HG03565 (cell line): ENCODE measurements around the gene C2orf78.
A peak's percentile ranks its signal among the peaks of the same experiment; 100 is the strongest.
"Not testable (repeated sequence)": the region's sequence is repeated elsewhere in the genome, so short reads cannot be mapped to it uniquely, and the experiment has no call there.

Experiments used
- ATAC-seq: cut with Tn5 transposase; IDR thresholded peaks from one replicate; pipeline ENCODE4 v1.9.1; 2021; ENCODE audit warnings: mild to moderate bottlenecking, moderate library complexity; ENCODE audit not compliant: unreplicated experiment

Gene C2orf78

GRCh38 chr2:73783883-73784282 lies at the start of gene C2orf78:
Gene C2orf78 (plus strand): TSS chr2:73784183. CDS start chr2:73784310, 127 bp downstream.
- not testable (repeated sequence) for ATAC-seq

GRCh38 chr2:73736378-73736777 lies 47.6 kb upstream of the C2orf78 start:
- ATAC-seq, result no peak

- peak; percentile 90 for ATAC-seq
Measured at GRCh38 chr2:73736855-73737779, 46.9 kb upstream of the C2orf78 start, which contains the start of gene TPRKB. Gene TPRKB (minus strand): TSS chr2:73737345. CDS start chr2:73734569, 2,776 bp downstream.

- ATAC-seq, result no peak
Measured at GRCh38 chr2:73739101-73739500, 44.9 kb upstream of the C2orf78 start.

DNA sequence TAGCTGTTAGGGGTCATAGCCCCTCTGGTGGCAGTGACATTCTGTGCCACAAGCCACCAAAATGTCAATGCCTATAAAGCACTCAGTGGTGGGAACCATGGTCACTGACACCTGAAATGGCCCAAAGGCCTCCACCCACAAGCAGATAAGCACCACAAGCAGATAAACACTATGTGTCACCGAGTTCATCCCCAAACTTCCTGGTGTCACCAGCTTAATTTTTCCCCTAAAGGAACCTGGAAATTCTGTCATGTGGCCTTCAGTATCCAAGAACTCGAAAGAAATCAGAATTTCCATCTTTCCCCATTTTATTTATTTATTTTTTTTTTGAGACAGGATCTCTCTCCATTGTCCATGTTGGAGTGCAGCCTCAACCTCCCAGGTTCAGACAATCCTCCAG lies 43.2 kb upstream of the C2orf78 start:
- no peak for ATAC-seq

- no peak for ATAC-seq
Measured at GRCh38 chr2:73746015-73746876, 37.7 kb upstream of the C2orf78 start.

DNA sequence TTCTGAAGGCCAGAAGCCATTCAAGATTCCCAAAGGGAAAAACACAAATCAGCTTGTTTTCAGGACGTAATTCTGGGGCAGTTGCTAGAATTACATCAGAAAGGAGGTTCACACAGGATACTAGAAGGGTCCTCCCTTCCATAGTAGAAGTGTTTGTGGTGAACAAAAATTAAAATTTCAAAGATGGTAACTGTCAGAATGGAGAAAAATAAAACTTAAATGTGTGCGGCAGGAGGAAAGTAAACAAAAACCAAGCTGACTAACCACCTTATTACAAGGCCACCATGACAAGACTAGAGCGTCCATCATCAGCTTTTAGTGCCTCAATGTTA lies 37.1 kb upstream of the C2orf78 start:
- ATAC-seq, result no peak

DNA sequence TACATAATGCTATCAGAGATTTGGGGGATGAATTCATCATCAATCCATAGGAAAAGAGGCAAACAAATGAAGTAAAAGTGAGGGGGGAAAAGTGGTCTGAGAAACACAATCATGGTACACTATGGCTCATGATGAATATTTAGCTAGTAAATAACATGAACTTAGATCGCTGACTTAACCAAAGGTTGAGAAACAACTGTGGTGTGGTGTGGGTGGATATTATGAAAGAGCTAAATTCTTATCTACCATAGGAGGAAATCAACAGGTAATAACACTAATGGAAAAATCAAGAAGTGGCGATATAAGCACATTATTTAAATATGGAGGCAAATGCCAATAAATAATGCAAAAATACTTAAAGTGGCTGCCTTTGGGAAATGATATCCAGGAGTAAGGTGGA lies 34.7 kb upstream of the C2orf78 start:
- ATAC-seq, result no peak

- not testable (repeated sequence) for ATAC-seq
Measured at GRCh38 chr2:73754332-73754731, 29.7 kb upstream of the C2orf78 start.

DNA sequence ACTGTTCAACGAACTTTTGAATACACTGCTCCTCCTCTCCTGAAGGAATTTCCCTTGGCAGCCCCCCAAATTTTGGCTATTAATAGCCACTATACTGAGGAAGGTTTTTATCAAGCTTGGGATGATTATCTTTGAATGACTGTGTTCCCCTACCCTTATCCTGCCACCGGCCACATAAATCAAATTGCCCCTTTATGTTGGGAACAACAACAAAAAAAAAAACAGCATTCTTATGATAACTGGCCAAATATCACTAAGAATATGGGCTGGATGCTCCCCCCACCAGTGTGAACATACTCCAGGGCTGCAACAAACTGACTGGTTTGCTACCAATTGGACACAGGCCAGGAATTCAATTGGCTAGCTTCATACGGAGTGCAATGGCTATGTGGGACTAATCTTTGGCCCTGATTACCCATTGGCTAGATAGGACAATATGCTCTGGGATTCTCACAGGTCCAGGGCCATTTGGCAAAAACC lies 24.7 kb upstream of the C2orf78 start:
- ATAC-seq, result no peak

DNA sequence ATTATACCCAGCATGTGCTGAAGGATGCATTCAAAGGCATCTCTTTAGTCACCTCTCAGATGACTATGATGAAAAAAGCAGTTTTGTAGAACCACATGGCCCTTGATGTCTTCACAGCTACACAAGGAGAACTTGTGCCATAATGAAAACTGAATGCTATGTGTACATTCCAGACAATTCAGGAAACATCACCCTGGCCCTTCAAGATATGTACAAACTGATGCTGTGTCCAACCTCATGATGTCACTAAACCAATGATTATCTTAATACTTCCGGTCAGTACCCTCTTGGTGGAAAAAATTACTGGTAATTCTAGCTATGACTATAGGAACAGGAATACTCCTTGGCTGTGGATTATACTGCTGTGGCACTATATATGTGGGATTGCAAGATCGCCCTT lies 24.1 kb upstream of the C2orf78 start:
- no peak for ATAC-seq

DNA sequence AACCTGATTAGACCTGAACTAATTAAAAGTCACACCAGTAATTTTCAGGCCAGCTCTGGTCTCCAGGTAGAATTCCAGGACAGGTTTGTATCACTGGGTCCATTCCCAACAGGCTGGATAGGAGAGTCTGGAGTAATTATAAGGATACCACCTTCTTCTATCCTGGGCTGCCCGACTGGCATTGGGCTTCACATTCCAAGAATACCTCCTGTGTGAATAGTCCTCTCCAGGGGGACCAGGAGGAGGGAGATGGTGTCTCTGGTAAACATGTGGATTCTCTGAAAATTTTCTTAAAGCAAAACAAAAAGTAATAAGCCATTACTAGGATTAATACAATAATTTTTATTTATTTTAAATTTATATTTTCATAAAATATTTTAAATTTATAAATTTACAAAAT lies 21.4 kb upstream of the C2orf78 start:
- no peak for ATAC-seq

DNA sequence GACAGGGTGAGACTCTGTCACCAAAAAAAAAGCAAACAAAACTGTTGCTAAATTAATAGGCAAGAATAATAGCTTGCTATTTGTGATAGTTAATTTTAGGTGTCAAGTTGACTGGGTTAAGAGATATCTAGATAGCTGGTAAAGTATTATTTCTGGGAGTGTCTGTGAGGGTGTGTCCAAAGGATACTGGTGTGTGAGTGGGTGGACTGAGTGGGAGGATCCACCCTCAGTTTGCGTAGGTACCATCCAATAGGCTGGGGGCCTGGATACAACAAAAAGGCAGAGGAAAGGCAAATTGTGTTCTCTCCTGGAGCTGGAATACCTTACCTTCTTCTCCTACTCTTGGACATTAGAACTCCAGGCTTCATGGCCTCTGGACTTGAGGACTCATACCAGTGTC lies 19.0 kb upstream of the C2orf78 start:
- no peak for ATAC-seq

DNA sequence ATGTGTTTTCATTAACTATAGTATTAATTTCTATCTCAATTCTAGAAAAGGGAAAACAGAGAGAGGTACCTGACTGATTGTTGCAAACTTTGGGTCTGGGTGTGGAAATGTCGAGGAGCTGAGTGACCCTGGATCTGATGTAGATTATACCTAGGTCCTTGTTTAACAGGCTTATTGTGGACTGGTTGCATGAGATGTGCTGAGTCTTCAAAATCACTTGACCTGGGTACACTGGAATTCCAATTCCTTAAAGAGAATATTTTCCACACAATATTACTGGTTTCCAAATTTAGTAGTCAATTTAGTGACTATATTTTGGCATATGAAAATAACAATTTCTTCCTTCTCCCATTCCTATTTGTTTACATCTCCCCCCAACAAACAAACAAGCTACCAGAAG lies 17.6 kb upstream of the C2orf78 start:
- no peak for ATAC-seq

GRCh38 chr2:73766994-73767393 lies 17.0 kb upstream of the C2orf78 start:
- no peak for ATAC-seq

GRCh38 chr2:73770725-73771124 lies 13.3 kb upstream of the C2orf78 start:
- no peak for ATAC-seq

DNA sequence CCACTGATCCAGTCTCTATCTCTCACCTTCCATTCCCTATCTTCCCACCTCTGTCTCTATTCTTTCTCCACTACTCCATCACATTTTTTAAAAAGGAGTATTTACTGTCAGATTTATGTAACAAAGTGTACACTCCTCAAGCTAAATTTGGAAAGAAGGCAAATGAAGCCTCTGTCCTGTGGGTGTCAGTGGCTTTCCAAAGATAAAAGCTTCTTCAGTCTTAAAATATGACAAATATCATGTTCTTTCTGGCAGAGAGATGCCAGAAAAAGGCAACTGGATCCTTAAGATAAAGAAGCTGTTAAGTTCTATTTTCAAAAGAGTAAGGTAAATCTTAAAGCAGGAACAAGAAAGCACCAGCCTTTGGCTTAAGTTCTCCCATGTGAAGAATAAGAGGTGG lies 11.2 kb upstream of the C2orf78 start:
- ATAC-seq, result no peak

GRCh38 chr2:73776381-73776780 lies 7.6 kb upstream of the C2orf78 start:
- ATAC-seq, result no peak

DNA sequence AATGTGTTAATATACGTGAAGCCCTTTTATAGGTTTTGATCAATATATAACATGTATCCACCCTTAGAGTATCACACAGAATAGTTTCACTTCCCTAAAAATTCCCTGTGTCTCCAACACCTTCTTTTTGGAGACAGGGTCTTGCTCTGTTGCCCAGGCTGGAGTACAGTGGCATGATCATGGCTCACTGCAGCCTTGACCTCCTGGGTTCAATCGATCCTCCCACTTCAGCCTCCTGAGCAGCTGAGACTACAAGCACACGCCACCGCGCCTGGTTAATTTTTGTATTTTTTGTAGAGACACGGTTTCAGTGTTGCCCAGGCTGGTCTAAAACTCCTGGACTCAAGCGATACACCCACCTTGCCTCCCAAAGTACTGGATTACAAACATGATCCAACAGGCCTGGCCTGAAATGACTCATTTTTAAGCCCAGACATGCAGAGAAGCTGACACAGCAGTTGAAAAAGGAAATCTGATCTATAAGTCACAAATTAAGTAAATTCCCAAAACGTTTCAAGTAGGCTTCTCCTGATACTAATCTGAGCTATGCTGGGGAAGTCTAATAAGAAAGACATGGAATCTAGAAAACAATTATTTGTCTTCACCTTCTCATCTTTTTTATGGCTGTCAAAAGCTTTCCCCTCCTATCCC lies 7.0 kb upstream of the C2orf78 start:
- no peak for ATAC-seq

DNA sequence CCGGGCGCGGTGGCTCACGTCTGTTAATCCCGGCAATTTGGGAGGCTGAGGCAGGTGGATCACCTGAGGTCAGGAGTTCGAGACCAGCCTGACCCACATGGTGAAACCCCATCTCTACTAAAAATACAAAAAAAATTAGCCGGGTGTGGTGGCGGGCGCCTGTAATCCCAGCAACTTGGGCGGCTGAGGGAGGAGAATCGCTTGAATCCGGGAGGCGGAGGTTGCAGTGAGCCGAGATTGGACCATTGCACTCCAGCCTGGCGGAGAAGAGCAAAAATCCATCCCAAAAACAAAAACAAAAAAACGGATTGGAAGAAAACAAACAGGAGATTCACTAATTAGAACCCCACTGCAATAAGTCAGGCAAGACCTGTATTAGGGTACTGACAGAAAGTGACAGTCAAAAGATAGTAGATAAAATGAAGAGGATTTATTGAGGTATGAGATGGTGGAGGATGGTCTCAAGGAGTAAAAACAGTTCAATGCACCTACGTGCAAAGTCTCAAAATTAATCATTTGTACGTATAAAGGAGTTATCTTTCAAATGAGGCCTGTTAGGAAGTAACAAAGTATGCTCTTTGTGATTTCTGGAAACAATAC lies 5.0 kb upstream of the C2orf78 start:
- ATAC-seq, result not testable (repeated sequence)
